ENCODE data around the gene EVL. TPM values are rescaled to one million over a fixed set of nuclear protein-coding genes. Genes with fewer than 3 reads are reported as not detected.

The EVL gene
- total and polyA plus RNA-seq, 2 of the 8 experiments (the other 6 are each of a cell fraction or from before 2014, with no cell fraction given): 30.7 to 64.6 TPM

DNA sequence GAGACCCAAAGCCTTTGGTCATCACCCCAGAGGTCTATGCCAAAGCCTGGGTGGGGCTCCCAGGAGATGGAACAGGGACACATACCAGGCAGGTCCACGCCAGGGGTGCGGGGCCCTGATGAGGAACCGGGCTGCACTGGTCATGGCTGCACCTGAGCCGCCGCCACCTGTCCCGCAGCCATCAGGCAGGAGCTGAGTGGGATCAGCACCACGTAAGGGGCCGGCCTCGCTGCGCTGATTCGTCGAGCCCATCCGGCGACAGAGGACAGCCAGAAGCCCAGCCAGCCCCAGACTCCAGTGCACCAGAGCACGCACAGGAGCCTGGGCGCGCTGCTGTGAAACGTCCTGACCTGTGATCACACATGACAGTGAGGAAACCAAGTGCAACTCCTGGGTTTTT, 78.3 kb downstream of the EVL start:
- no peak overlapping the region for H3K56ac ChIP-seq (replicated peaks; ENCODE audit: insufficient read length, low read depth, low read length)
- no peak overlapping the region for H3K27ac ChIP-seq (ENCODE audit: low read depth, low read length)
- no peak overlapping the region for H2BK5ac ChIP-seq (ENCODE audit: low read depth, low read length)
- no peak overlapping the region for H3K4me2 ChIP-seq (ENCODE audit: insufficient read depth in 1 of 2, low read depth in 2 of 2, low read length in 2 of 2)
- H3K4ac ChIP-seq (replicated peaks; ENCODE audit: insufficient read length, low read depth, low read length): no peak overlapping the region
- 94% methylated on average over 16 of the region's 18 CpGs; no CpG with 5 or more reads in 1 of the 2 experiments for WGBS, 2 experiments (ENCODE audit: extremely low coverage in 1 of 2, insufficient coverage in 1 of 2, insufficient read length in 1 of 2, insufficient replicate concordance in 2 of 2, low coverage in 1 of 2, low lambda C conversion rate in 2 of 2, missing lambda C conversion rate in 1 of 2)
- no peak overlapping the region for H2BK15ac ChIP-seq (ENCODE audit: low read length)
- H3K27me3 ChIP-seq (replicated peaks in 1 of 4; ENCODE audit: control insufficient read depth in 3 of 4, extremely low read depth in 1 of 4, insufficient read depth in 3 of 4, low read length in 3 of 4): no peaks in the 10 kb centered on the region; a peak in 1 of 7 replicates
- H4K91ac ChIP-seq (replicated peaks; ENCODE audit: insufficient read length, low read length): no peak overlapping the region
- no peak overlapping the region for H3K14ac ChIP-seq (ENCODE audit: insufficient read length)
- ChIA-PET CTCF (ENCODE audit: partially characterized antibody) (interaction anchor here (1.0 to 22.9 kb wide), 6 partner anchors 9 to 161 kb away, joined by 3 to 307 read pairs (median 4); partner anchors contain the start of gene DEGS2), POLR2A (ENCODE audit: partially characterized antibody) (interaction anchor here (1.4 kb wide), 1 partner anchor 10 kb away, joined by 4 read pairs; no protein-coding TSS in a partner anchor)
- no peaks in the 10 kb centered on the region for H3K23me2 ChIP-seq (ENCODE audit: low read depth, low read length)
- H2BK12ac ChIP-seq (ENCODE audit: low read depth, low read length): no peak overlapping the region
- peaks cover 0 to 11% (median 5%) of the 10 kb centered on the region in 4 experiments; a peak in 5 of 7 replicates for H3K4me1 ChIP-seq (replicated peaks in 1 of 4; ENCODE audit: control insufficient read depth in 3 of 4, insufficient read depth in 4 of 4, low read length in 3 of 4)
- no peak overlapping the region for H3K9ac ChIP-seq (replicated peaks in 1 of 4; ENCODE audit: extremely low read depth in 1 of 4, low read depth in 3 of 4, low read length in 3 of 4)
- no peak overlapping the region for H2BK120ac ChIP-seq (replicated peaks; ENCODE audit: low read depth, low read length)
- 0 out of 8 replicates have a peak, but pooled peaks cover 0 to 3% (median 0%) of the 10 kb centered on the region in 4 experiments for H3K36me3 ChIP-seq (ENCODE audit: control insufficient read depth in 2 of 4, insufficient read depth in 4 of 4, low read length in 3 of 4)
- no peak overlapping the region for H3K4me3 ChIP-seq (ENCODE audit: extremely low read depth in 1 of 4, insufficient read depth in 2 of 4, low read depth in 3 of 4, low read length in 4 of 4)
- peaks cover 0 to 8% of the 10 kb centered on the region in 2 experiments for H4K20me1 ChIP-seq (replicated peaks in 1 of 2; ENCODE audit: control insufficient read depth in 1 of 2, insufficient read depth in 2 of 2, low read length in 2 of 2)
- DNase-seq (ENCODE audit: low read depth in 1 of 2, low spot score in 2 of 2) (no peak), FAIRE-seq (no peak)
- H3K18ac ChIP-seq (ENCODE audit: extremely low read depth, low read length): no peak overlapping the region
- no peak overlapping the region for H4K5ac ChIP-seq (ENCODE audit: insufficient read length, low read depth, low read length)
- H3K9me3 ChIP-seq (ENCODE audit: insufficient read depth in 2 of 2, low read depth in 1 of 2, low read length in 1 of 2): no peaks in the 10 kb centered on the region
- no peak overlapping the region for H4K8ac ChIP-seq (ENCODE audit: extremely low read depth, insufficient read depth, low read length)
- H3K23ac ChIP-seq (ENCODE audit: insufficient read length): no peak overlapping the region
- H2AFZ ChIP-seq (ENCODE audit: low read length): no peak overlapping the region
- no peak overlapping the region for H2AK5ac ChIP-seq (ENCODE audit: low read depth, low read length)
- no peak overlapping the region for H2BK20ac ChIP-seq (ENCODE audit: low read length)
- H3K79me1 ChIP-seq (ENCODE audit: low read depth, low read length): peaks cover 3% of the 10 kb centered on the region; the same call in 1 of the 2 replicates
- no peaks in the 10 kb centered on the region for H3K79me2 ChIP-seq (ENCODE audit: control insufficient read depth in 1 of 2, insufficient read depth in 2 of 2, low read length in 2 of 2)
- TF ChIP-seq, protein P1, sequence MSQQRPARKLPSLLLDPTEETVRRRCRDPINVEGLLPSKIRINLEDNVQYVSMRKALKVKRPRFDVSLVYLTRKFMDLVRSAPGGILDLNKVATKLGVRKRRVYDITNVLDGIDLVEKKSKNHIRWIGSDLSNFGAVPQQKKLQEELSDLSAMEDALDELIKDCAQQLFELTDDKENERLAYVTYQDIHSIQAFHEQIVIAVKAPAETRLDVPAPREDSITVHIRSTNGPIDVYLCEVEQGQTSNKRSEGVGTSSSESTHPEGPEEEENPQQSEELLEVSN (IDR thresholded peaks at IDR 0.05): no peak
- TF ChIP-seq GTF2F1 (IDR thresholded peaks at IDR 0.05; ENCODE audit: borderline replicate concordance, low read depth, low read length) (no peak), CTBP2 (IDR thresholded peaks at IDR 0.05; ENCODE audit: borderline replicate concordance, insufficient read depth, insufficient read length, low read length) (no peak), TAF7 (optimal IDR thresholded peaks at IDR 0.05; ENCODE audit: borderline replicate concordance, low read depth, low read length) (no peak), PHF8 (conservative IDR thresholded peaks at IDR 0.05; ENCODE audit: low read depth, low read length) (no peak), SIRT6 (IDR thresholded peaks at IDR 0.05; ENCODE audit: low read length) (no peak), EP300 (IDR thresholded peaks at IDR 0.05; ENCODE audit: borderline replicate concordance in 1 of 2, low read depth in 2 of 2, low read length in 2 of 2) (no peak), TEAD4 (IDR thresholded peaks at IDR 0.05; ENCODE audit: low read depth, low read length) (no peak), TBP (IDR thresholded peaks at IDR 0.05; ENCODE audit: low read depth, low read length) (no peak), SIN3A (conservative IDR thresholded peaks at IDR 0.05 in 1 of 2, IDR thresholded peaks at IDR 0.05 in 1 of 2; ENCODE audit: low read depth in 1 of 2, low read length in 2 of 2) (no peak), BCL11A (IDR thresholded peaks at IDR 0.05; ENCODE audit: low read depth in 2 of 2, low read length in 2 of 2) (no peak)
- TF ChIP-seq, protein P2, sequence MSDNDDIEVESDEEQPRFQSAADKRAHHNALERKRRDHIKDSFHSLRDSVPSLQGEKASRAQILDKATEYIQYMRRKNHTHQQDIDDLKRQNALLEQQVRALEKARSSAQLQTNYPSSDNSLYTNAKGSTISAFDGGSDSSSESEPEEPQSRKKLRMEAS (IDR thresholded peaks at IDR 0.05): no peak

Data from H1 (cell line).